Astrocyte (in vitro differentiated cells and primary cell): ENCODE results near the gene TBX4.

Source experiments
- CTCF ChIP-seq: IDR thresholded peaks from 2 replicates; pipeline ENCODE4 v1.5.1; 2011; ENCODE audit warnings: low read depth, mild to moderate bottlenecking, inconsistent platforms, low read length, moderate library complexity; ENCODE audit not compliant: insufficient read depth
- EZH2 ChIP-seq: IDR thresholded peaks from 2 replicates; pipeline ENCODE4 v1.6.1; 2012; ENCODE audit warnings: mild to moderate bottlenecking, low read length, inconsistent platforms; ENCODE audit not compliant: insufficient read depth

- TF ChIP-seq CTCF: no peak
- no peak for TF ChIP-seq EZH2
These were observed 22.7 kb downstream of the TBX4 start for GRCh38 chr17:61474934-61475333.
